Measurements from ENCODE around the gene CAST.
A peak's percentile ranks its signal among the peaks of the same experiment; 100 is the strongest.

Gene CAST

DNA sequence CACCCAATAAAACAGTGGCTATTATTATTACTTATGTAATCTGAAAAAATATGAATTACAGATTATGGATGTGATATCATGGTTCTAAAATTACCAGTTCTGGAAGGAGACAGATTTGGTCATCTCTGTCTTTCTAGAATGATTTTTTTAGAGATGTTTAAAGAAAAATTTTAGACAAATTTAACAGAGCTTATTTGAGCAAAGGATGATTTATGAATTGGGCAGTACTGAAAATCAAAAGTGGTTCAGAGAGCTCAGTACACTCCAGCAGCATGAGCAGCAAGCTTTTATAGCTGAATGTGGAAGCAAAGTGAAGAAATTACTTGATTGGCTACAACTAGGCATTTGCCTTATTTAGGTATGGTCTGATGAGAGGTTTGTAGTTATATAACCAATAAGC lies 11.0 kb downstream of the CAST start:
- Histone ChIP-seq H3K27ac (no peak overlapping the region), H3K4me3 (no peak overlapping the region), H3K27me3 (no peaks in the 10 kb centered on the region), H3K9me3 (no peaks in the 10 kb centered on the region), H3K36me3 (peaks cover 0 to 5% (median 3%) of the 10 kb centered on the region in 3 donors), H3K4me1 (peaks cover 0 to 75% (median 35%) of the 10 kb centered on the region in 4 donors)
- no peak for TF ChIP-seq CTCF (IDR thresholded peaks at IDR 0.05)
- DNase-seq, result no peak
- intact Hi-C loops (cut with DNase I; ENCODE audit: low total_unique reads), result no loop called here

GRCh38 chr5:96675882-96676281 lies 13.7 kb downstream of the CAST start:
- peaks cover 0 to 11% (median 3%) of the 10 kb centered on the region in 3 donors for H3K36me3 ChIP-seq
- peaks cover 0 to 77% (median 33%) of the 10 kb centered on the region in 4 donors for H3K4me1 ChIP-seq
- H3K27me3 ChIP-seq, result no peaks in the 10 kb centered on the region
- no peak overlapping the region for H3K27ac ChIP-seq
- no peak for TF ChIP-seq CTCF (IDR thresholded peaks at IDR 0.05)
- DNase-seq, result no peak
- no peaks in the 10 kb centered on the region for H3K9me3 ChIP-seq
- no peak overlapping the region for H3K4me3 ChIP-seq
- intact Hi-C loops (cut with DNase I; ENCODE audit: low total_unique reads), result no loop called here

- intact Hi-C loops (cut with DNase I; ENCODE audit: low total_unique reads), result no loop called here
- H3K4me3 ChIP-seq, result no peak overlapping the region
- DNase-seq, result no peak
- no peaks in the 10 kb centered on the region for H3K9me3 ChIP-seq
- peaks cover 0 to 11% (median 3%) of the 10 kb centered on the region in 3 donors for H3K36me3 ChIP-seq
- no peaks in the 10 kb centered on the region for H3K27me3 ChIP-seq
- peak overlapping the region; percentile 2 to 40 for H3K27ac ChIP-seq
- H3K4me1 ChIP-seq, result peaks cover 0 to 79% (median 35%) of the 10 kb centered on the region in 4 donors
- no peak for TF ChIP-seq CTCF (IDR thresholded peaks at IDR 0.05)
These were observed 15.3 kb downstream of the CAST start for GRCh38 chr5:96677496-96677895.

GRCh38 chr5:96679293-96679692 lies 17.1 kb downstream of the CAST start:
- Histone ChIP-seq H3K4me3 (no peak overlapping the region), H3K9me3 (no peaks in the 10 kb centered on the region), H3K4me1 (peaks cover 0 to 71% (median 30%) of the 10 kb centered on the region in 4 donors), H3K27ac (peak overlapping the region in 1 of 2 donors; percentile 9), H3K27me3 (no peaks in the 10 kb centered on the region), H3K36me3 (peaks cover 0 to 11% (median 3%) of the 10 kb centered on the region in 3 donors)
- no peak for DNase-seq
- TF ChIP-seq CTCF (IDR thresholded peaks at IDR 0.05), result no peak
- intact Hi-C loops (cut with DNase I; ENCODE audit: low total_unique reads), result no loop called here

DNA sequence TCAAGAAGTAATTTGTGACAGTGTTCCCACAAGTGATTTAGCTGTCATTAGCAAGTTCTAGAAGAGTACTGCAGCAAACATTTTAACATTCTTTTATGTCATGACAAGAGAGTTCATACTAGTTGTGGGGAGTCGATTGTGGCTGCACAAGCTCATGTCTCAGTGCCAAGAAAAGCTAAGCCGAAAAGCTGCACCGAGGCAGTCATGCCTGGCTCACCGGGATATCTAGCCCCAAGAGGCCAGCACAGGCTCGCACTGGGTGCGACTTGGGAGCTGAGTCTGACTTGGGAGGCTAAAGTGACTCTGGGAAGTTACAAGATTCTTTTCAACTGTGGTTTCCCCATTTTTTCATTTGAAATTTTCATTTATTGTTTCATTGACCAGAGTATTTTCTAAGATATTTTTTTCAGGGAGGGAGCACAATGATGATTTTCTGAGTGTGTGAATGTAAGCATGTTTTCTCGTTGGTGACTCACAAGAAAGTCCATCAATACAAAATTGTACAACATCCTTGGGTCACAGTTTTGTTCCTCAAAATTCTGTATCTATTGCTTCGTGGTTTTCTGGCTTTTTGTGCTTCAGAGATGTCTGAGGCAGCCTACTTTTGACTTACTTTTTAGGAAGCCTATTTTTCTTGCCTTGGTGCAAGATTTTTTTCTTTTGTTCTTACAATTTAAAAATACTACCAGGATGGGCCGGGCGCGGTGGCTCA lies 18.7 kb downstream of the CAST start:
- Histone ChIP-seq H3K27me3 (no peaks in the 10 kb centered on the region), H3K36me3 (peaks cover 3 to 11% (median 5%) of the 10 kb centered on the region in 3 donors), H3K4me3 (no peak overlapping the region), H3K9me3 (no peaks in the 10 kb centered on the region), H3K4me1 (peaks cover 0 to 62% (median 23%) of the 10 kb centered on the region in 4 donors), H3K27ac (peak overlapping the region; percentile 1 to 52)
- no peak for TF ChIP-seq CTCF (IDR thresholded peaks at IDR 0.05)
- peak in 1 of 2 donors; percentile 67 for DNase-seq
- intact Hi-C loops (cut with DNase I; ENCODE audit: low total_unique reads), result no loop called here

All from tibial artery (tissue), 4 donors.